GM18873 (cell line): ENCODE results near the gene UBAP2L.
"Not testable (repeated sequence)": the region's sequence is repeated elsewhere in the genome, so short reads cannot be mapped to it uniquely, and the experiment has no call there.

Experiments
- ATAC-seq: cut with Tn5 transposase; IDR thresholded peaks from one replicate; pipeline ENCODE4 v1.9.1; 2021; ENCODE audit warnings: mild to moderate bottlenecking, moderate library complexity, moderate number of reproducible peaks; ENCODE audit not compliant: unreplicated experiment, low FRiP score

UBAP2L gene

DNA sequence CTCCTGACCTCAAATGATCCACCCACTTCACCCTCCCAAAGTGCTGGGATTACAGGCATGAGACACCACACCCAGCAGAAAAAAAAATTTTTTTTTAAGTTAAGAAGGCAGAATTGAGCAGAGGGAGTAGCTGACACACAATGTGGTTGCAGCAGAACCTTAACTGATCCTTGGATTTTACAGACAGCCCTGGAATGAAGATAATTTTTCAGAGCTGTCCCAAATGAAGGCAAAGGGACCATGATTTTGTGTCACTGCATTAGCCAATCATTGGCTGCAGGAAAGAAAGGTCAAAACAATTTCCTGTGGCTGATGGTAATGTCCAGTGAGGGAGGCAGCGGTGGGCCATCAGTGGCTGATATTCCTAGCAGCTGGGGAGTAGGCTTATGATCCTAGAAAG lies 80.8 kb downstream of the UBAP2L start:
- ATAC-seq, result no peak

DNA sequence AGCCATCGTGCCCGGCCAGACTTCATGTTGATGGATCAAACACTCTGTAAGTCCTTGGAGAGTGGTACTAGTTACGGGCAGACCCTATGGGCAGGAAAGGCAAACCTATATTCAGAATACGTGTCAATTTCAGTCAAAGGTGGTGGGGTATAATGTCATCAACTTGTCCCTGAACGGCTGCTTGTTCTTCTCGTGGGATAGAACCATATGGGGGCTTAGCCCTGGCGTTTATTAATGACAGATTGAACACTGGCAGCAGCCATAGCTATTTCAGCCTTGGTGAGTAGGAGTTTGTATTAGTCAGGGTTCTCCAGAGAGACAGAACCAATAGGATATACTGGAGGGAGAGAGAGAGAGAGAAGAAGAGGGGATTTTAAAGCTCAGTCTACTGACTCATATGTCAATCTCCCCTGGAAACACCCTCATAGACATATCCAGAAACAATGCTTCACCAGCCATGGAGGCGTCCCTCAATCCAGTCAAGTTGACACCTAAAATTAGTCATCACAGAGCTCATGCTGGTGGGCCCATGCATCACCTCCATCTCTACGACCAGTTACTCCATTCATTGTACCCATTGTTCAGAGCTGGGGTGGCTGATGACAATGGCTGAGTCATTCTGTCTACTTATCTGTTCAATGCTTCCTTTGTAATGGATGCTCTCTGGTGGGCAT lies 84.0 kb downstream of the UBAP2L start:
- ATAC-seq, result no peak

DNA sequence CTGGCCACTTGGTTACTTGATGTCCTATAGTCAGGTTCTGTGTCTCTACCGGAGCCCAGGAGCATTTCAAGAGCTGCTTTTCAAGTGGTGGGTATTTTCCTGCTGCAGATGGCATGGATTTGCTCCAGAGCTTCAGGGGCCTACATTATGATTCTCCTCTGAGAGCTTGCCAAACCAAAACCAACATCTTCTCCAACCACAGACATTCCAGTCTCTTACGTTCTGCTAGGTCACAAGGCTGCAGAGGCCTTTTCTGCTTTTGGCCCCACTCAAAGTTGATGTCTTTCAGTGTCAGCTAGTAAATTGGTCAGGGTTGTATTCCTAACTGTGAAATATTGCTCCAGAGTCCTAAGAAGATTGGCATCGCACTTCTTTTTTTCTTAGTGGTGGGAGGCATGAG lies 85.4 kb downstream of the UBAP2L start:
- no peak for ATAC-seq

DNA sequence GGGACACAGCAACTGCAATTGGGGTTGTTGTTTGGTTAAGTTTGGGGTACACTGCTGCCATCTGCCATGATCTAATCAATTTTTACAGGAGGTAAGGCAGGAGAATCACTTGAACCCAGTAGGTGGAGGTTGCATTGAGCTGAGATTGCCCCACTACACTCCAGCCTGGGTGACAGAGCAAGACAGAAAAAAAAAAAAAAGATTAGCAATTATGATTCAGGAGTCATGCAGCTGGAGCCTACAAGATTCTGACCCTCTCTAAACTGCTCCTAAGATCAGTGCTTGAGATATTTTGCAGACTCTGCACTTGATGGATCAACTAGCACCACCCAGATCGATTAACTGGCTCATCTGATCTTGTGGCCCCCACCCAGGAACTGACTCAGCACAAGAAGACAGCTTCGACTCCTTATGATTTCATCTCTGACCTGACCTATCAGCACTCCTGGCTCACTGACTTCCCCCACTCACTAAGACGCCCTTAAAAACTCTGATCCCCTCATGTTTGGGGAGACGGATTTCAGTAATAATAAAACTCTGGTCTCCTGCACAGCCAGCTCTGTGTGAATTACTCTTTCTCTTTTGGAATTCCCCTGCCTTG lies 87.0 kb downstream of the UBAP2L start:
- ATAC-seq, result not testable (repeated sequence)

DNA sequence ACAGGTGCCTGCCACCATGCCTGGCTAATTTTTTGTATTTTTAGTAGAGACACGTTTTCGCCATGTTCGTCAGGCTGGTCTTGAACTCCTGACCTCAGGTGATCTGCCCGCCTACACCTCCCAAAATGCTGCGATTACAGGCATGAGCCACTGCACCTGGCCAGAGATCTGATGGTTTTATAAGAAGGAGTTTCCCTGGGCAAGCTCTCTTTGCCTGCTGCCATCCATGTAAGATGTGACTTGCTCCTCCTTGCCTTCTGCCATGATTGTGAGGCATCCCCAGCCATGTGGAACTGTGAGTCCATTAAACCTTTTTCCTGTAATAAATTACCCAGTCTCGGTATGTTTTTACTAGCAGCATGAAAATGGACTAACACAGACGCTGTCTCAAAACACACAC lies 88.4 kb downstream of the UBAP2L start:
- not testable (repeated sequence) for ATAC-seq

DNA sequence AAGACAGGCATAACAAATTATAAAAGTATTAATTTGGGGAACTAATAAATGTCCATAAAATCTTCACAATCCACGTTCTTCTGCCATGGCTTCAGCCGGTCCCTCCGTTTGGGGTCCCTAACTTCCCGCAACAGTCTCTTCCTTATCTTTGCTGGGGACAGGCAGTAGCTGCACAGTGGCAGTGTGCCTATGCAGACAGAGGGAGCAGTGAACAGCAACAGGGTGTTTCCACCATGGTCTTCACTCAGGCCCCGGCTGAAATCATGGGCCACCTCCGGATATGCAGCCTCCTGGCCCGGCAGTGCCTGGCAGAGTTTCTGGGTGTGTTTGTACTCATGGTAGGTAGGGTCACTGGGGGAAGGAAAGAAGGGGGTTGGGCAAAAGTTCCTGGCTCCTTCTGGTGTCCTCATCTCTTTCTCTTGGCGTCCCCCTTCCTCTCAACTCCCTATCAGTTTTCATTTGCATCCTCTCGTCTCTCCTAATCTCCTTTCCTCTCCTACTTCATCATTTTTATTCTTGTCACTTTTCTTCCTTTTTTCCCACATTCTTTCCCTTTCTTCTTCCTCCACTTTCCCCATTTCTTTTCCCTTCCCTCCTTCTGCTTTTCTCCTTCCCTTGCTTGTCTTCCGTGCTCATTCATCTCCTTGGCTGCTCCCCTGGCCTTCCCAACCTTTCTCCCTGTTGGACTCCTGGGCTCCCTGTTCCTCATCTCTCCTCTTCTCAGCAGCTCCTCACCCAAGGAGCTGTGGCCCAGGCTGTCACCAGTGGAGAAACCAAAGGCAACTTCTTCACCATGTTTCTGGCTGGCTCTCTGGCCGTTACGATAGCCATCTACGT lies 91.7 kb downstream of the UBAP2L start:
- not testable (repeated sequence) for ATAC-seq

DNA sequence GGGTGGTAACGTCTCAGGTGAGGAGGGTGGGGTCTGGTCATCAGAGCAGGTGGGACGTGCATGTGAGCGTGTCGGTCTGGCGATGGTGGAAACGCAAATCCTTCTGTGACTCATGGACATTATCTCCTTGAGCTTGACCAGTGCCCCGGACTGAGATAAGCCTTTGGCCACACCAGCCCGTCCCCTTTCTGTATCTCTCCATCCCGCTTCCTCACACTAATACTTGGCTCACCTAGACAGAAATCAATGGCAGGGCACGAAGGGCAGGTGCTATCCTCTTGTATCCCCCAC lies 92.3 kb downstream of the UBAP2L start:
- no peak for ATAC-seq

DNA sequence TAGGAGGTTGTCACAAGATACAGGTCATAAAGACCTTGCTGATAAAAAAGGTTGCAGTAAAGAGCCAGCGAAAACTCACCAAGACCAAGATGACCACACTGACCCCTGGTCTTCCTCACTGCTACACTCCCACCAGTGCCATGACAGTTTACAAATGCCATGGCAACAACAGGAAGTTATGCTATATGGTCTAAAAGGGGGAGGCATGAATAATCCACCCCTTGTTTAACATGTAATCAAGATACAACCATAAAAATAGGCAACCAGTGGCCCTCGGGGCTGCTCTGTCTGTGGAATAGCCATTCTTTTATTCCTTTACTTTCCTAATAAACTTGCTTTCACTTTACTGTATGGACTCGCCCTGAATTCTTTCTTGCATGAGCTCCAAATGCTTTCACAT lies 93.5 kb downstream of the UBAP2L start:
- ATAC-seq, result not testable (repeated sequence)

DNA sequence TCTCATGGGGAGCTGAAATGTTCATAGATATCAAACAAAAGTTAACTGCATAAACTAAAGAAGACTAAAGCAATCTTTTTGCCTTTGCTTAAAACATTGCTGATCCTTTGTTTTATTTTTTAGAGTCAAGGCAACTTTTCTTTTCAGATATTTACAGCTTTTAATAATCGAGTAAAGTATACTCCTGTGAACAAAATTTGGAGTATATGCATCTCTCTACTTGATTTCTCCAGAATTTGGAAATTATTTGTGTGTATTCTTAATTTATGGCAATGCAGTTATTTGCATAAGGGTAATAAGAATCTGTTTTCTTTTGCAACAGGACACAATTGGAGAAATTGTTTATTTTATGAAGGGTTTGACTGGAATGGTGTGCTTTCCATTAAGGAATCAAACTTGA lies 95.9 kb downstream of the UBAP2L start:
- no peak for ATAC-seq

DNA sequence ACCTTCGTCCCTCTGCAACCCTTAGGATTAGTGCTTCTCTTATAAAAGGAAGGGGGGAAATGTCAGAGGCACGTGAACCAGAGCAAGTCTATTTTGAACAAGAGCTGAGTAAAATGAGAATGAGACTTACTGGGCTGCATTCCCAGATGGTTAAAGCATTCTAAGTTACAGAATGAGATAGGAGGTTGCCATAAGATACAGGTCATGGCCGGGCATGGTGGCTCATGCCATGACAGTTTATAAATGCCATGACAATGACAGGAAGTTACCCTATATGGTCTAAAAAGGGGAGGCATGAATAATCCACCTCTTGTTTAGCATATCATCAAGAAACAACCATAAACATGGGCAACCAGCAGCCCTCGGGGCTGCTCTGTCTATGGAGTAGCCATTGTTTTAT lies 97.6 kb downstream of the UBAP2L start:
- ATAC-seq, result no peak
